MCF 10A (cell line): ENCODE data around the gene L3MBTL4. TPM values are rescaled to one million over a fixed set of nuclear protein-coding genes. Genes with fewer than 3 reads are reported as not detected.
"Not testable (repeated sequence)": the region's sequence is repeated elsewhere in the genome, so short reads cannot be mapped to it uniquely, and the experiment has no call there.

ENCODE experiments used
- BruUV-seq: library from RNA; stranded (reverse); fragments of 400-500 nt; replicated peaks from 2 replicates; lab custom pipeline; 2021; lab: Mats Ljungman, UMichigan
- CTCF ChIA-PET: fragments of 300-600 bp; sonication (Branson Sonifier 250); formaldehyde crosslinking; extraction: SDS; loops from one replicate; lab custom pipeline; 2021; ENCODE audit warnings: antibody characterized with exemption, inconsistent platforms; lab: Yijun Ruan, JAX
- POLR2A ChIA-PET: fragments of 300-600, 350-650 bp; sonication (Branson Sonifier 250); formaldehyde crosslinking; extraction: SDS; loops from one replicate; lab custom pipeline; 2020; ENCODE audit warnings: antibody characterized with exemption, inconsistent platforms; lab: Yijun Ruan, JAX
- DNase-seq: peaks from one replicate; pipeline ENCODE4 v3.0.0-alpha.2; 2018; ENCODE audit not compliant: unreplicated experiment
- H3K27ac Mint-ChIP-seq: one replicate; pipeline ENCODE4 v1.8.0; 2022; ENCODE audit warnings: mild to moderate bottlenecking, low read depth, mixed read lengths; ENCODE audit not compliant: unreplicated experiment
- H3K27me3 Mint-ChIP-seq: one replicate; pipeline ENCODE4 v1.8.0; 2022; ENCODE audit warnings: mixed read lengths; ENCODE audit not compliant: insufficient read depth, unreplicated experiment
- H3K36me3 Mint-ChIP-seq: one replicate; pipeline ENCODE4 v1.8.0; 2022; ENCODE audit warnings: mild to moderate bottlenecking, moderate library complexity, mixed read lengths; ENCODE audit not compliant: insufficient read depth, unreplicated experiment
- H3K4me1 Mint-ChIP-seq: one replicate; pipeline ENCODE4 v1.8.0; 2022; ENCODE audit warnings: mixed read lengths; ENCODE audit not compliant: insufficient read depth, unreplicated experiment
- H3K4me3 Mint-ChIP-seq: one replicate; pipeline ENCODE4 v1.8.0; 2022; ENCODE audit warnings: mild to moderate bottlenecking, moderate library complexity, mixed read lengths; ENCODE audit not compliant: unreplicated experiment
- H3K9me3 Mint-ChIP-seq: one replicate; pipeline ENCODE4 v1.8.0; 2022; ENCODE audit warnings: mixed read lengths; ENCODE audit not compliant: unreplicated experiment
- intact Hi-C: fragments of 100-400 bp; cut with micrococcal nuclease; formaldehyde crosslinking; loops from 2 replicates; pipeline ENCODE4 v1.14.1; 2022
- total RNA-seq: library from RNA; stranded (reverse); gene quantifications from 2 replicates; pipeline ENCODE4 v1.2.3, GENCODE V29; 2022
- TF ChIP-seq, protein P1 (sequence below): fragments of 200-600 bp; IDR thresholded peaks from one replicate; pipeline ENCODE4 v1.8.0; 2022; ENCODE audit warnings: antibody characterized with exemption, mild to moderate bottlenecking; ENCODE audit not compliant: unreplicated experiment

Gene L3MBTL4
- total RNA-seq, 1 experiment from 2014 or later, result not detected

DNA sequence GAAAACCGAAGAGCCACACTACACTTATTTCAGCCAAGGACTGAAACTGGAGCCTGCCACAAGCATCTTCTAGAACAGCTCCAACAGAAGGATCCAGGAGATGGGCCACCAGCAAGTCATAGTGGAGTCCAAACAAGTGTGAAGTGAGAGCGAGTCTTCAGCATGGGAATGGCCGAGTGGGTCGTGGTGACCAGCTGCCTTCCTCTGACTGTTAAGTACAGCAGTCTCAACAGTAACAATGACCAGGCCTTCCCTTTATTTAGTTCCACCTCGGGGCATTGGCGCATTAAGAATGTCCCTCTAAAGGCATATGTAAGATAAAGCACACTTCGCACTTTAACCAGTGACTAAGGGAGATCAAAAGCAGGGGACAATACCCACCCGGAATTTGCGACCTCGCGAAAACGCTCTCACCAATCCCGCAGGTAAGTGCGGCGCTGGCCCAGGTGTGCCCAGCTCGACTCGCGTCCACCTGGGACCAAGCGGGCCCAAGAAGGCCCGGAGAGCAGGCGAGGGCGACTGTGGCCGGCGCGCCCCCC is 1.1 kb downstream of the L3MBTL4 start:
- CTCF ChIA-PET, result interaction anchor here (0.6 kb wide), 1 partner anchor 1106 kb away, joined by 3 read pairs; no protein-coding TSS in a partner anchor

DNA sequence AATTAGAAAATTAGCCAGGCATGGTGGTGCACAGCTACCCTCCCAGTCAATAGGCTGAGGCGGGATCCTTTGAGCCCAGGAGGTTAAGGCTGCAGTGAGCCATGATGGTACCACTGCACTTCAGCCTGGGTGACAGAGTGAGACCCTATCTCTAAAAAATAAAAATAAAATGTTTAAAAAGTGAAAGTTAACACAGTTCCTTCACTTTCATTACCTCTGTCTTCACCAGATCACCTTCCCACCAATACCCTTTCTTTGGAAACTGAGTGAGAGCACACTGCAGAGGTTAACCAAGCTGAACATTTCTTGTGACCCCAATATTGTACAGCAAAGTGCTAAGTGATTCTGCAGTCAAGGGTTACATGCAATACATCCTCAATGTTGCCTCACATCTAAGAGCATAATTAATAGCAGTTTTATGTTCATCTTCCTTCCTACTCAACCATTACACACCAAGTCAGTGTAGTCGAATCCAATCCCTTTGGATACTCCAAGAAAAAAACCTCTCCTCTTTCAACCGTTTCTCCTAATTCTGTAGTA is 1.7 kb downstream of the L3MBTL4 start:
- POLR2A ChIA-PET, result no interaction called here
- CTCF ChIA-PET, result no interaction called here
- BruUV-seq, result no TSS peak

More for the DNA sequence above, 1.1 kb downstream of the L3MBTL4 start:
- no peak for DNase-seq
- Mint-ChIP-seq H3K4me3 (no peak overlapping the region), H3K36me3 (no peaks in the 10 kb centered on the region), H3K27me3 (no peaks in the 10 kb centered on the region), H3K4me1 (no peaks in the 10 kb centered on the region), H3K9me3 (no peaks in the 10 kb centered on the region), H3K27ac (no peak overlapping the region)
- no TSS peak for BruUV-seq
- TF ChIP-seq, protein P1, sequence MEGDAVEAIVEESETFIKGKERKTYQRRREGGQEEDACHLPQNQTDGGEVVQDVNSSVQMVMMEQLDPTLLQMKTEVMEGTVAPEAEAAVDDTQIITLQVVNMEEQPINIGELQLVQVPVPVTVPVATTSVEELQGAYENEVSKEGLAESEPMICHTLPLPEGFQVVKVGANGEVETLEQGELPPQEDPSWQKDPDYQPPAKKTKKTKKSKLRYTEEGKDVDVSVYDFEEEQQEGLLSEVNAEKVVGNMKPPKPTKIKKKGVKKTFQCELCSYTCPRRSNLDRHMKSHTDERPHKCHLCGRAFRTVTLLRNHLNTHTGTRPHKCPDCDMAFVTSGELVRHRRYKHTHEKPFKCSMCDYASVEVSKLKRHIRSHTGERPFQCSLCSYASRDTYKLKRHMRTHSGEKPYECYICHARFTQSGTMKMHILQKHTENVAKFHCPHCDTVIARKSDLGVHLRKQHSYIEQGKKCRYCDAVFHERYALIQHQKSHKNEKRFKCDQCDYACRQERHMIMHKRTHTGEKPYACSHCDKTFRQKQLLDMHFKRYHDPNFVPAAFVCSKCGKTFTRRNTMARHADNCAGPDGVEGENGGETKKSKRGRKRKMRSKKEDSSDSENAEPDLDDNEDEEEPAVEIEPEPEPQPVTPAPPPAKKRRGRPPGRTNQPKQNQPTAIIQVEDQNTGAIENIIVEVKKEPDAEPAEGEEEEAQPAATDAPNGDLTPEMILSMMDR, result no peak
- POLR2A ChIA-PET, result no interaction called here
- intact Hi-C loops, result no loop called here

DNA sequence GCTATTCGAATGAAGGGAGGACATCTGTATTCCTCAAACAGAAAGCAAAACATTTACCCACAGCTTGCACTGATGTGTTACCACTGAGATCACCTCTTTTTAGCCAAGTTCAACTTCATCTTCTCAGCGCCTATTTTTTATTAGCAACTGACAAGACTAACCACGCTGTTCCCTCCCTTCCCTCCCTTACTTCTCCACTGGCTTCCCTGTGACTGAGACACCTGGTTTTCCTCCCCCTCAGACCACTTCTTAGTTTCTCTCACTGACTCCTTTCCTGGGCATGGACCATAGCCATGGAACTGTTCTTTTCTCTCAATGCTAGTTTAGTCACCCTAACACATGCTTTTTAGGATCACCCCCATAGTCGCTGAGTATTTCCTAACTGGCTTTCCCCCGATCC is 3.3 kb downstream of the L3MBTL4 start:
- intact Hi-C loops, result no loop called here
- Mint-ChIP-seq H3K27me3 (no peaks in the 10 kb centered on the region), H3K4me1 (peaks cover 8% of the 10 kb centered on the region), H3K36me3 (no peaks in the 10 kb centered on the region), H3K4me3 (no peak overlapping the region), H3K27ac (no peak overlapping the region), H3K9me3 (no peaks in the 10 kb centered on the region)
- BruUV-seq, result no TSS peak
- TF ChIP-seq, protein P1, result no peak
- ChIA-PET CTCF (interaction anchor here (0.5 kb wide), 1 partner anchor 19 kb away, joined by 4 read pairs; no protein-coding TSS in a partner anchor), POLR2A (no interaction called here)
- no peak for DNase-seq

More for the DNA sequence above, 1.7 kb downstream of the L3MBTL4 start:
- H3K27me3 Mint-ChIP-seq, result no peaks in the 10 kb centered on the region
- no peak overlapping the region for H3K4me3 Mint-ChIP-seq
- no peaks in the 10 kb centered on the region for H3K9me3 Mint-ChIP-seq
- intact Hi-C loops, result no loop called here
- TF ChIP-seq, protein P1, result no peak
- H3K36me3 Mint-ChIP-seq, result no peaks in the 10 kb centered on the region
- H3K4me1 Mint-ChIP-seq, result no peaks in the 10 kb centered on the region
- H3K27ac Mint-ChIP-seq, result no peak overlapping the region
- DNase-seq, result no peak

DNA sequence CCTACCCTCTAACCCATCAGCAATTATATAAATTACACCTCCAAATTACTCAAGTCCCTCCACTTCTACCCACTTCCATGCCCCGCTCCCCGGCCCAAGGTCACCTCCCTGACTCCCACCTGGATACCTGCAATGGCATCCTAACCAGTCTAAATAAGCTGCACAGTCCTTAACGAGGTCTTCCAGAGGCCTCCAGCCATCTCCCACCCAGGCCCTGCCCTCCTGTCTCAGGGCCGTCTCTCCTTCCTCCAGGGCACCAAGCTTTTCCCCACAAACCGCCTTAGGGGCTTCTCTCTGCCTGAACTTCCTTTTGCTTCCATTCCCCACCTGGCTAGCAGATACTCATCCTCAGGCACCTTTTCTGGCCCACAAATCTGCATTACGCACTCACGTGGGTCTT is 4.8 kb downstream of the L3MBTL4 start:
- Mint-ChIP-seq H3K36me3 (no peaks in the 10 kb centered on the region), H3K4me1 (peaks cover 17% of the 10 kb centered on the region), H3K4me3 (no peak overlapping the region), H3K27ac (no peak overlapping the region), H3K27me3 (no peaks in the 10 kb centered on the region), H3K9me3 (no peaks in the 10 kb centered on the region)
- TF ChIP-seq, protein P1, result no peak
- ChIA-PET POLR2A (no interaction called here), CTCF (no interaction called here)
- no TSS peak for BruUV-seq
- no peak for DNase-seq
- intact Hi-C loops, result no loop called here

DNA sequence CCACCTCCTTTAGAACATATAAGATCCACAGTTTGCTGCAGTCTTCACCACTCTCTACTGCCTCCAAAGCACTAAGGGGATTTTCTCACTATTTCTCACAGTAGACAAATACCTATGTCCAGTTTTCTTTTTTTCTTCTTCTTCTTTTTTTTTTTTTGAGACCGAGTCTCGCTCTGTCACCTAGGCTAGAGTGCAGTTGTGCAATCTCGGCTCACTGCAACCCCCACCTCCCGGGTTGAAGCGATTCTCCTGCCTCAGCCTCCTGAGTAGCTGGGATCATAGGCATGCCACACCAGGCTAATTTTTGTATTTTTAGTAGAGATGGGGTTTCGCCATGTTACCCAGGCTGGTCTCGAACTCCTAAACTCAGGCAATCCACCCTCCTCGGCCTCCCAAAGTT is 6.2 kb downstream of the L3MBTL4 start:
- peaks cover 17% of the 10 kb centered on the region for H3K4me1 Mint-ChIP-seq
- DNase-seq, BruUV-seq, CTCF ChIA-PET, H3K9me3 Mint-ChIP-seq, H3K36me3 Mint-ChIP-seq, POLR2A ChIA-PET, H3K4me3 Mint-ChIP-seq, intact Hi-C loops, H3K27me3 Mint-ChIP-seq, H3K27ac Mint-ChIP-seq: not testable (repeated sequence)
